H9 (cell line): ENCODE data around the gene CTXN3. TPM values are rescaled to one million over a fixed set of nuclear protein-coding genes. Genes with fewer than 3 reads are reported as not detected.

ENCODE experiments used
- DNase-seq: peaks from one replicate; pipeline ENCODE4 v3.0.0-alpha.2; 2017
- H2AFZ ChIP-seq: one replicate; pipeline ENCODE4 v1.6.1; 2013; ENCODE audit warnings: mild to moderate bottlenecking, low read length, control low read depth, moderate library complexity
- H2AK5ac ChIP-seq: 2 replicates; pipeline ENCODE4 v1.6.1; 2013; ENCODE audit warnings: low read length, control low read depth, mixed read lengths; ENCODE audit not compliant: insufficient read length
- H2BK120ac ChIP-seq: one replicate; pipeline ENCODE4 v1.6.1; 2013; ENCODE audit warnings: low read depth, mild to moderate bottlenecking, low read length, control low read depth, inconsistent platforms; ENCODE audit not compliant: poor library complexity, severe bottlenecking
- H2BK12ac ChIP-seq: 2 replicates; pipeline ENCODE4 v1.6.1; 2013; ENCODE audit warnings: low read length, control low read depth, mixed read lengths, low read depth; ENCODE audit not compliant: insufficient read length
- H2BK15ac ChIP-seq: 2 replicates; pipeline ENCODE4 v1.6.1; 2013; ENCODE audit warnings: low read depth, low read length, control low read depth
- H2BK20ac ChIP-seq: one replicate; pipeline ENCODE4 v1.6.1; 2013; ENCODE audit warnings: low read depth, mild to moderate bottlenecking, low read length, control low read depth, inconsistent platforms; ENCODE audit not compliant: poor library complexity, severe bottlenecking
- H2BK5ac ChIP-seq: 2 replicates; pipeline ENCODE4 v1.6.1; 2013; ENCODE audit warnings: low read length, control low read depth, mixed read lengths; ENCODE audit not compliant: insufficient read length
- H3K14ac ChIP-seq: 2 replicates; pipeline ENCODE4 v1.6.1; 2013; ENCODE audit warnings: low read length, control low read depth; ENCODE audit not compliant: insufficient read depth
- H3K18ac ChIP-seq: 2 replicates; pipeline ENCODE4 v1.6.1; 2013; ENCODE audit warnings: low read depth, mild to moderate bottlenecking, mixed read lengths, low read length, control low read depth; ENCODE audit not compliant: insufficient read length
- H3K23ac ChIP-seq: 2 replicates; pipeline ENCODE4 v1.6.1; 2013; ENCODE audit warnings: low read length, control low read depth, mixed read lengths, low read depth; ENCODE audit not compliant: insufficient read length
- H3K23me2 ChIP-seq: 2 replicates; pipeline ENCODE4 v1.6.1; 2013; ENCODE audit warnings: low read depth, mild to moderate bottlenecking, mixed read lengths, low read length, control low read depth; ENCODE audit not compliant: insufficient read length, poor library complexity, severe bottlenecking
- H3K27ac ChIP-seq: 2 replicates; pipeline ENCODE4 v1.5.1; 2013; ENCODE audit warnings: low read length, control low read depth, mixed read lengths, low read depth; ENCODE audit not compliant: insufficient read length
- H3K27me3 ChIP-seq: 2 replicates; pipeline ENCODE4 v1.6.1; 2013; ENCODE audit warnings: low read length, control low read depth, inconsistent platforms; ENCODE audit not compliant: insufficient read depth
- H3K4ac ChIP-seq: 2 replicates; pipeline ENCODE4 v1.6.1; 2013; ENCODE audit warnings: low read depth, mild to moderate bottlenecking, control low read depth, inconsistent platforms, low read length, moderate library complexity
- H3K4me1 ChIP-seq: 2 replicates; pipeline ENCODE4 v1.6.1; 2013; ENCODE audit warnings: low read length, control low read depth, inconsistent platforms; ENCODE audit not compliant: insufficient read depth
- H3K4me2 ChIP-seq: 2 replicates; pipeline ENCODE4 v1.6.1; 2013; ENCODE audit warnings: low read length, control low read depth, mixed read lengths; ENCODE audit not compliant: insufficient read length, insufficient read depth
- H3K56ac ChIP-seq: 2 replicates; pipeline ENCODE4 v1.6.1; 2013; ENCODE audit warnings: low read depth, mild to moderate bottlenecking, mixed read lengths, low read length, control low read depth; ENCODE audit not compliant: insufficient read length
- H3K79me1 ChIP-seq: 2 replicates; pipeline ENCODE4 v1.6.1; 2013; ENCODE audit warnings: low read depth, mild to moderate bottlenecking, moderate library complexity, low read length, control low read depth, inconsistent platforms; ENCODE audit not compliant: insufficient read depth, poor library complexity, severe bottlenecking
- H3K79me2 ChIP-seq: 2 replicates; pipeline ENCODE4 v1.6.1; 2013; ENCODE audit warnings: low read length, control low read depth, inconsistent platforms; ENCODE audit not compliant: insufficient read depth
- H3K9ac ChIP-seq: 2 replicates; pipeline ENCODE4 v1.6.1; 2013; ENCODE audit warnings: low read length, control low read depth, mixed read lengths; ENCODE audit not compliant: insufficient read length; ENCODE audit errors: extremely low read depth
- H3K9me3 ChIP-seq: one replicate; pipeline ENCODE4 v1.6.1; 2013; ENCODE audit warnings: low read depth, low read length, inconsistent platforms; ENCODE audit not compliant: control insufficient read depth
- H3T11ph ChIP-seq: one replicate; pipeline ENCODE4 v1.6.1; 2013; ENCODE audit warnings: mild to moderate bottlenecking, low read length, control low read depth, inconsistent platforms
- H4K20me1 ChIP-seq: one replicate; pipeline ENCODE4 v1.6.1; 2013; ENCODE audit not compliant: control insufficient read depth, insufficient read length, insufficient read depth
- H4K5ac ChIP-seq: 2 replicates; pipeline ENCODE4 v1.6.1; 2013; ENCODE audit warnings: low read depth, mild to moderate bottlenecking, mixed read lengths, low read length, control low read depth; ENCODE audit not compliant: insufficient read length
- H4K8ac ChIP-seq: replicated peaks from 2 replicates; pipeline ENCODE4 v1.6.1; 2013; ENCODE audit warnings: low read length, control low read depth, mixed read lengths, low read depth; ENCODE audit not compliant: insufficient read length
- H4K91ac ChIP-seq: 2 replicates; pipeline ENCODE4 v1.6.1; 2013; ENCODE audit warnings: low read depth, mild to moderate bottlenecking, moderate library complexity, mixed read lengths, low read length, control low read depth; ENCODE audit not compliant: insufficient read length
- H3K27ac Mint-ChIP-seq, 3 experiments: 2 replicates in 2 of 3; 3 replicates in 1 of 3; pipeline ENCODE4 v1.8.0; 2020 to 2021; ENCODE audit warnings: mixed read lengths in 3 of 3, mild to moderate bottlenecking in 1 of 3, moderate library complexity in 1 of 3
- H3K27me3 Mint-ChIP-seq: 2 replicates; pipeline ENCODE4 v1.8.0; 2021; ENCODE audit warnings: low read depth, mild to moderate bottlenecking, moderate library complexity, mixed read lengths
- H3K36me3 Mint-ChIP-seq, 3 experiments: 2 replicates in 2 of 3; 3 replicates in 1 of 3; pipeline ENCODE4 v1.8.0; 2020 to 2021; ENCODE audit warnings: low read depth in 3 of 3, mixed read lengths in 3 of 3; ENCODE audit not compliant: insufficient read depth in 1 of 3
- H3K4me1 Mint-ChIP-seq, 2 experiments: 2 replicates each; pipeline ENCODE4 v1.8.0; 2020; ENCODE audit warnings: mixed read lengths in 2 of 2
- H3K4me3 Mint-ChIP-seq, 2 experiments: 2 replicates in 1 of 2; 3 replicates in 1 of 2; pipeline ENCODE4 v1.8.0; 2020 to 2021; ENCODE audit warnings: mild to moderate bottlenecking in 2 of 2, mixed read lengths in 2 of 2, moderate library complexity in 1 of 2
- H3K9me3 Mint-ChIP-seq, 2 experiments: 2 replicates in 1 of 2; 3 replicates in 1 of 2; pipeline ENCODE4 v1.8.0; 2020; ENCODE audit warnings: mild to moderate bottlenecking in 2 of 2, mixed read lengths in 2 of 2, moderate library complexity in 1 of 2
- WGBS: extraction: QIAGEN DNeasy Blood & Tissue Kit; methylation state at CpG from one replicate; pipeline ENCODE4 v1.1.7; 2013; ENCODE audit warnings: missing lambda C conversion rate, low lambda C conversion rate, mixed read lengths; ENCODE audit not compliant: insufficient read length; ENCODE audit errors: extremely low coverage; 5-methylcytosine and 5-hydroxymethylcytosine counted together
- total RNA-seq: library from RNA; stranded (reverse); gene quantifications from 2 replicates; pipeline ENCODE4 v1.2.1, GENCODE V29; 2021
- TF ChIP-seq, protein P1 (sequence below): fragments of 200-600 bp; sonication (generic); conservative IDR thresholded peaks from 3 replicates; pipeline ENCODE4 v1.8.0; 2021; ENCODE audit warnings: antibody characterized with exemption, mild to moderate bottlenecking

CTXN3 gene
- total RNA-seq, 1 experiment from 2014 or later: not detected

DNA sequence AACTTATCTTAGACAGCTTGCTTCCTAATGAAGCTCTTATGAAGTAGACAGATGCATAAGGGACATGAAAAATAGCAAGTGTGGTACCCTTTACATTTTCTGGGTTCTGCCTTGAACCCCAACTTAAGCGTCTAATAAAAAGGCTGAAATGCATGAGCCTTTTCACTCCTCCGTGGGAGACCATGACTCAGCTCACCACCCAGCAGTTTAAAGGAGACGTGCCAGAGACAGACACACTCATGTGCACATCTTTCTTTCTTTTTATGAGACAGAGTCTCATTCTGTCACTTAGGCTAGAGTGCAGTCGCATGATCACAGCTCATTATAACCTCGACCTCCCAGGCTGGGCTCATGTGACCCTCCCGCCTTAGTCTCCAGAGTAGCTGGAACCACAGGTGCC is 22.3 kb downstream of the CTXN3 start:
- WGBS: no CpG with 5 or more reads among the region's 6 CpGs
- H3K23ac ChIP-seq: no peak overlapping the region
- Mint-ChIP-seq H3K27ac (no peak overlapping the region; a peak in 1 of 7 replicates), H3K4me1 (no peaks in the 10 kb centered on the region), H3K27me3 (no peaks in the 10 kb centered on the region), H3K36me3 (no peaks in the 10 kb centered on the region), H3K4me3 (no peak overlapping the region), H3K9me3 (no peaks in the 10 kb centered on the region)
- no peak overlapping the region for H2BK120ac ChIP-seq
- H3K27ac ChIP-seq: no peak overlapping the region
- no peak overlapping the region for H2BK12ac ChIP-seq
- H3K4me1 ChIP-seq: no peaks in the 10 kb centered on the region
- no peaks in the 10 kb centered on the region for H4K20me1 ChIP-seq
- no peak overlapping the region for H4K5ac ChIP-seq
- H3K79me1 ChIP-seq: no peaks in the 10 kb centered on the region
- no peaks in the 10 kb centered on the region for H3K27me3 ChIP-seq
- TF ChIP-seq, protein P1, sequence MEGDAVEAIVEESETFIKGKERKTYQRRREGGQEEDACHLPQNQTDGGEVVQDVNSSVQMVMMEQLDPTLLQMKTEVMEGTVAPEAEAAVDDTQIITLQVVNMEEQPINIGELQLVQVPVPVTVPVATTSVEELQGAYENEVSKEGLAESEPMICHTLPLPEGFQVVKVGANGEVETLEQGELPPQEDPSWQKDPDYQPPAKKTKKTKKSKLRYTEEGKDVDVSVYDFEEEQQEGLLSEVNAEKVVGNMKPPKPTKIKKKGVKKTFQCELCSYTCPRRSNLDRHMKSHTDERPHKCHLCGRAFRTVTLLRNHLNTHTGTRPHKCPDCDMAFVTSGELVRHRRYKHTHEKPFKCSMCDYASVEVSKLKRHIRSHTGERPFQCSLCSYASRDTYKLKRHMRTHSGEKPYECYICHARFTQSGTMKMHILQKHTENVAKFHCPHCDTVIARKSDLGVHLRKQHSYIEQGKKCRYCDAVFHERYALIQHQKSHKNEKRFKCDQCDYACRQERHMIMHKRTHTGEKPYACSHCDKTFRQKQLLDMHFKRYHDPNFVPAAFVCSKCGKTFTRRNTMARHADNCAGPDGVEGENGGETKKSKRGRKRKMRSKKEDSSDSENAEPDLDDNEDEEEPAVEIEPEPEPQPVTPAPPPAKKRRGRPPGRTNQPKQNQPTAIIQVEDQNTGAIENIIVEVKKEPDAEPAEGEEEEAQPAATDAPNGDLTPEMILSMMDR: no peak
- H2BK5ac ChIP-seq: no peak overlapping the region
- H3K4ac ChIP-seq: no peak overlapping the region
- no peak overlapping the region for H3K14ac ChIP-seq
- H3K9ac ChIP-seq: no peak overlapping the region
- H3K23me2 ChIP-seq: no peaks in the 10 kb centered on the region
- H2AFZ ChIP-seq: no peak overlapping the region
- no peak overlapping the region for H2BK20ac ChIP-seq
- no peak overlapping the region for H2AK5ac ChIP-seq
- H3K79me2 ChIP-seq: no peaks in the 10 kb centered on the region
- no peak overlapping the region for H3K4me2 ChIP-seq
- H3T11ph ChIP-seq: no peak overlapping the region
- no peak for DNase-seq
- H3K56ac ChIP-seq: no peak overlapping the region
- no peak overlapping the region for H2BK15ac ChIP-seq
- H4K8ac ChIP-seq: no peak overlapping the region
- no peak overlapping the region for H3K18ac ChIP-seq
- no peaks in the 10 kb centered on the region for H3K9me3 ChIP-seq
- H4K91ac ChIP-seq: no peak overlapping the region
